TTC549 (cell line): ENCODE data around the gene FBN1.

Source experiments
- FAIRE-seq: peaks from 2 replicates; lab custom pipeline; 2012; peaks lifted over from hg19 to GRCh38; lab: Jason Lieb, UNC

Gene FBN1

DNA sequence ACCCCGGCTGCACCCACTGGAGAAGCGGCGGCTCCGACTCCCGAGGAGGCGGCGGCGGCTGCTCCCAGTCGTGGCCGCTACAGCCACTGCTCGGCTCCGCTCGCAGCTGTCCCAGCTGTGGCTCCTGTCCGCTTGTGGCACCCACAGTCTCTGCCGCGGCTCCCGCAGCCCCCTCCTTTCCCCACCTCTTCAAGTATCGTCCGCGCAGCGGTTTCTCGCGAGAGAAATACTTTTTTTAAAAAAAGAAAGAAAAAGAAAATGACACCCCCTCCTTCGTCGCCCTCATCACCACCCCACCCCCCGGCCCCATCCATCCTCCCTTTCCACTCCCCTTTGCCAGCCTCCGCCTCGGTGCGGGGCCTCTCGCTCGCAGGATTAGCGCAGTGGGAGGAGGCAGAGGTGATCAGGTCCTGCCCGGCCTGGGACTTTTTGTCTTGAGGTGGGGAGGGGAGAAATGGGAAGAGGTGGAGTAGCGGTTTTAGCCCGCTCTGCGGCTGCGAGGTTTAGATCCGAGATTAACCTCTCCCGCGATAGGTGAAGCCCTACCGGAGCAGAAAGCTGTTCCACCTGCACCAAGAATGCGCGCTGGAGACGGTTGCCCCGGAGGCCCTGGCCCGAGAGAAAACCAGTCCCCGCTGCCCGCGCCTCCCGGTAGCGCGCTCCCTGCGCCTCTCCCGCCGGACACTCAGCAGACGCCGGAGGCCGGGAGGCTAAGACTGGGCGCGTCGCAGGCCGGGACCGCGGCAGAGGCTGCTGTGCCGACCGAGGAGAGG lies at the start of gene FBN1:
TSS of gene FBN1 (minus strand) at position 152 of the 773 bp plus-strand sequence. CDS start 940 bp downstream, outside the sequence.
- FAIRE-seq = no peak

DNA sequence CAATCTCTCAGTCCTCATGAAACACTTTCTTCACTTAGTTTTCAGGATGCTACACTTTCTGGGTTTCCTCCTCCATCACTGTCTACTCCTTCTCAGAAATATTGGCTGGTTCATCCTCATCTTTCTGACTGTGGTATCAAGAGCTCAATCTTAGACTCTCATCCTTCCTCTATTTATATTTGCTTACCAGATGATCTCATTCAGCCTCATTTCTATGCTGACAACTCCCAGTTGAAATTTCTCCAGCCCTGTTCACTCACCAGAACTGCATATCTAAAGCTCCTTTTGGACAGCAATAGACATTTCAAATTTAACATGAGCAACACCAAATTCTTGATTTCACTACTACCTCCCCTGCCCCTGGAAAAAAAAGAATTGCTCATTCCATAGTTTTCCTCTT lies 48.0 kb upstream of the FBN1 start:
- no peak for FAIRE-seq

DNA sequence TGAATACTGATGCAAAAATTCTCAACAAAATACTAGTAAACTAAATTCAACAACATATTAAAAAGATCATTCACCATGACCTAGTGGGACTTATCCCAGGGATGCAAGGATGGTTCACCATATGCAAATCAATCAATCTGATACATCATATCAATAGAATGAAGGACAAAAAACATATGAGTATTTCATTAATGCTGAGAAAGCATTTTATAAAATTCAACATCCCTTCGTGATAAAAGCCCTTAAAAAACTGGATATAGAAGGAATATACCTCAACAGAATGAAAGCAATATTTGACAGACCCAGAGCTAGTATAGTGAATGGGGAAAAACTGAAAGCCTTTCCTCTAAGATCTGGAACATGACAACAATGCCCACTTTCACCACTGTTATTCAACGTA lies 43.0 kb upstream of the FBN1 start:
- FAIRE-seq = no peak

DNA sequence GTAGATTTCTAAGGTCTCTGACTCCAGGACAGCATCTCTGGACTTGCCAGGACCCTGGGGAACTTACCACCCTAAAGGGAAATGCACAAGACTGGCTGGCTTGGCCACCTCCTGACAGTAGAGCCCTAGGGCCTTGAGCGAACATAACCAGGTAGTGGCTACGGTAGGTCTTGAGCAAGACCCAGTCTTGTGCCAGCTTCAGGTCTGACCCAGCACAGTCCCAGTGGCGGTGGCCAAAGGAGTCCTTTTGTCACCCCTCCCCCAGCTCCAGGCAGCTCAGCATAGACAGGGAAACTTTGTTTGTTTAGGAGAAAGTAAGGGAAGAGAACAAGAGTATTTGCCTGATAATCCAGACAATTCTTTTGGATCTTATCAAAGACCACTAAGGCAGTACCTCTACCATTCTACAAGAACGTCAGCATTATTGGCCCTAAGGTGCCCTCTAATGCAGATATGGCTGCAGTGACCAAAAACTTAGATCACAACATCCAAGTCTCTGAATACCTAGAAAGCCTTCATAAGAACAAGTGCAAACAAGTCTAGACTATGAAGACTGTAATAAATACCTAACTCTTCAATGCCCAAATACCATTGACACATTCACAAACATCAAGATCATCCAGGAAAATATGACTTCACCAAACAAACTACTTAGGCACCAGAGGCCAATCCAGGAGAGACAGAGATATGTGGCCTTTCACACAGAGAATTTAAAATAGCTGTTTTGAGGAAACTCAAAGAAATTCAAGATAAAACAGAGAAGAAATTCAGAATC lies 38.7 kb upstream of the FBN1 start:
- FAIRE-seq = no peak

DNA sequence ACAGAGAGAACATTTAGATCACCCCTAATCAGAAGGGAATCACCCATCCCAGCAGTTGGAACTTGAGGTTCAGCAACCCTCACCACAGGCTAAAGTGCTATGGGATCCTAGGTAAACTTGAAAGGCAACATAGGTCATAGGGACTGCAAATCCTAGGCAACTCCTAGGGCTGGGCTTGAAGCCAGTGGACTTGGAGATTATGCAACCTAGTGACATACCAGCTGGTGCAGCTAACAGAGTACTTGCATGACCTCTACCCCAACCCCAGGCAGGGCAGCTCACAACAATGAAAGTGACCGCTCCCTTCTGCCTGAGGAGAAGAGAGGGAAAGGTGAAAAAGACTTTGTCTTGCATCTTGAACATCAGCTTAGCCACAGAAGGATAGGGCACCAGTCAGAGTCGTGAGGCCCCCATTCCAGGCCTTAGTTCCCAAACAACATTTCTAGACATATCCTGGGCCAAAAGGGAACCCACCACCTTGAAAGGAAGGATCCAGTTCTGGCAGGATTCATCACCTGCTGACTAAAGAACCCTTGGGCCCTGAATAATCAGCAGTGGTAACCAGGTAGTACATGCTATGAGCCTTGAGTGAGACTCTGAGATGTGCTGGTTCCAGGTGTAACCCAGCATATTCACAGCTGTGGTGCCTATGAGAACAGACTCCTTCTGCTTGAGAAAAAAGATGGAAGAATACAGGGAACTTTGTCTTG lies 37.6 kb upstream of the FBN1 start:
- no peak for FAIRE-seq

DNA sequence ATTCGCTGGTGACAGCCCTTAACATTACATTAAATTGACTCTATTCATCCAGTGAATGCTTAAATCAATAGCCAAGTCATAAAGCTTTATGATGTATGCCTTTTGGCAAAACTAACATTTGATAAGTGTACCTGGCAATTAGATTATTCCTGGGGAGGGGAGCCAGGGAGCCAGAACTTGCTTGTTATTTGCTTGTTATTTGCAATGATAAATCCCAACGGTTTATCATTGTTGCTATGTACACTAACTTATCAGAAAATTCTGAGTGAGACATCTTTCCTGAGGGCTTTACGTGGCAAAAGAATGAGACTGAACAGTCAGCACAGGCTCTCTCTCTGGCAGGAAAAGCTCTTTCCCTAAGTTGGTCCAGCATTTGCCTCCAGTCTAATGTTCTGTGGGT lies 35.8 kb upstream of the FBN1 start:
- FAIRE-seq = no peak

DNA sequence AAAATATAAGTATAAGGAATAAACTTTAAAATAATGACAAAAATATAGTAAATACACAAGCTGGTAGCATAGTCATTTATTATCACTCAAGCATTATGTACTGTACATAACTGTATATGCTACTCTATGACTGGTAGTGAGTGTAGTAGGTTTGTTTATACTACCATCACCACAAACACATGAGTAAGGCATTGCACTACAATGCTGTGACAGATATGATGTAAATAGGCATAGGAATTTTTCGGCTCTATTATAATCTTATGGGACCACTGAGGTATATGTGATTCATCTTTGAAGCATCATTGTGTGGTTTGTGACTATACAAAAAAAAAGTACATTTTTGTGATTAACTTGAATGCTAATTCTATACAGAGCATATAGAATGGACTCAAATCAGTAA lies 35.3 kb upstream of the FBN1 start:
- FAIRE-seq = no peak

DNA sequence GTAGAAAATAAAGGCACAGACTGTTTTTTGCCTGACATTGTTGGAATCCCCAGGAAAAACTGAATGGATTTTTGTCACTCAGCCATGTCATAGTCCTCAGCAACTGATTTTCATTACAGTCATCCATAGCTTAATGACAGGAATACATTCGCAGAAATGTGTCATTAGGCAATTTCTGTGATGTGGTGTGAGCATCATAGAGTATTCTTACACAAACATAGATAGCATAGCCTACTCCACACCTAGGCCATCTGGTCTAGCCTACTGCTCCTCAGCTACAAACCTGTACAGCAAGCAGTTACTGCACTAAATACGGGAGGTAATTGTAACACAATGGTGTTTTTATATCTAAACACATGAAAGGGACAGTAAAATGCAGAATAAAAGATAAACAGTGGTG lies 34.4 kb upstream of the FBN1 start:
- no peak for FAIRE-seq

DNA sequence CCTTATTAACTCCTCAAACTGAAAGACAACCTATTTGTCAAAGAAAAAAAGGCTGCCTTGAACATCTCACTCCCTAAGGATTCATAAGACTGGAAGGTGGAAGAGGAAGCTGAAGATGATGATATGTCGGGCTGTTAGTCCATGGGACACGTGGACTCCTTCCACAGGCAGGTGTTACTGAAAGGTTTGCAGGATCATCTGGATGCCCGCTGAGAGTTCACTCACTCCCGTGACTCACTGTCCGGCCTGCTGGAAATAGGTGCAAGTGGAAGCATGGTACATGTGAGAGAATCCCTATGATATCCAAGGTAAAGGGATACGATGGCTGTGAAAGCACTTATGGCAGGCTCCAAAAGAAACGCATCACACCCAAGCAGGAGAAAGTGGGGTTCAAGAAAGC lies 33.3 kb upstream of the FBN1 start:
- no peak for FAIRE-seq

DNA sequence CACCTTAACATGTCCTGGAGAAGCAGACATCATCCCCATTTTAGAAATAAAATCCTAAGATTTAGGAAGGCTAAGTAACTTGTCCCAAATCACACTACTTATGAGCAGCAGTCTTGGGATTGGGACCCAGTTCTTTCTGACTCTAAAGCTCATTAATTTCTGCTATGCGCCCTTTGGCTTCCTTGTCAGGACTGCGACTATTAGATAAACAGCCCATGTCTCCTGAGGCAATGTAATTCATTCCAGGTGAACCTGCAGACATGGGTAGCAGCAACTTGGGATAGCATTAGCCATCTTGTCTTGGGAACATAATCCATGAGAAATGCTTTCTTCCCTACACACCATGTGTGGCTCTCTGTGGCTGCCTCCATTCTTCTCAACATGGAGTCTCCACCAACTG lies 32.3 kb upstream of the FBN1 start:
- no peak for FAIRE-seq

DNA sequence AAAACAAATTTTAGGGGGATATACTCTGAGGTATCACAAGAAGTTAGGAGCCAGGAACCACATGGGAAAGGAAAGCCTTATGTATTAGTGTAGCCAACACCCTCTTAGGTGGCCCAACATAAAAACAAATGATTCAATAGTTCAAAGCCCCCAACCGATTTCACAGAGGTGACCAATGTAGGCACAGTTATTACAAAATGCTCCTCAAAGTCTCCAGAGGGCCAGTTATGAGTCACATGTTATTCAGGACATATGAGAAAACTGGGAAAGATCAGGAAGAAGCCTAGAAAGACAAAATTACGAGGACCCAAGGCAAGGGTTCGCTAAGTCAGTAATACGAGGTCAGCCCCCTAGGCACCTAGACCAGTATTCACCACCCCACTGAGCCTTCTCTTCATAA lies 29.9 kb upstream of the FBN1 start:
- FAIRE-seq = no peak

DNA sequence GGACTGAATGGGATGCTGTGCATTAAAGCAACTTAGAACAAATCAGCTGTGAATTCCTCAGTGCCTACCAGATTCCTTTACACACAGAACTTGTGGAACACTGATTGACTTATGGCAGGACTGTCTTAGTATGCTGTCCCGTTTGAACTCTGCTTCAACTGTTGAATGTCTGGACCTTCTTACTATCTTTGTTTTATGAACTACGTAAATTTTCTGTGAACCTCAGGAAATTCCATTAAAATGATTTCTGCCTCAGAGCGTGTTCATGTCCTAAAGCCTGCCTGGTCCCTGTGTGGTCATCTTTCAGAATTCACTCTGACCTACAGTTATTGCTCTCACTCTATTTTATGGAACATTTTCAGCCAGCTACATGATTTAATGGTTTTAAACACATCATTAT lies 29.4 kb upstream of the FBN1 start:
- no peak for FAIRE-seq

DNA sequence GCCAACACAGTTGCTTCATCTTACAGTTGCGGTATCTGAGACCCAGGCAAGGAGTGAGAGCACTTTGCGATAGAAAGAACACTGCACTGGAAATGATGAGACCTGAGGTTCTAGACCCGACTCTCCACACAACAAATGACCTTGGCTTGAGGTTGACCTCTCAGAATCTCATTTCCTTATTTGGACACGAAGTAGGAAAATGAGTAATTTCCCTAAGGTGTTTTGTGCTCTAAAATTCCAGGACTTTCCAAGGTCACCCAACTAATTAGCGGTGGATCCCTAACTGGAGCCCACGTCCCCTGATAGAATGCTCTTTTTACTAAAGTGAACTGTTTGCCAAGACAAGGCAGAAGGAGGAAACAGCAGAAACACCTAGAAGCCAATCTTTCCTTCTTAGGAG lies 26.7 kb upstream of the FBN1 start:
- FAIRE-seq = no peak

DNA sequence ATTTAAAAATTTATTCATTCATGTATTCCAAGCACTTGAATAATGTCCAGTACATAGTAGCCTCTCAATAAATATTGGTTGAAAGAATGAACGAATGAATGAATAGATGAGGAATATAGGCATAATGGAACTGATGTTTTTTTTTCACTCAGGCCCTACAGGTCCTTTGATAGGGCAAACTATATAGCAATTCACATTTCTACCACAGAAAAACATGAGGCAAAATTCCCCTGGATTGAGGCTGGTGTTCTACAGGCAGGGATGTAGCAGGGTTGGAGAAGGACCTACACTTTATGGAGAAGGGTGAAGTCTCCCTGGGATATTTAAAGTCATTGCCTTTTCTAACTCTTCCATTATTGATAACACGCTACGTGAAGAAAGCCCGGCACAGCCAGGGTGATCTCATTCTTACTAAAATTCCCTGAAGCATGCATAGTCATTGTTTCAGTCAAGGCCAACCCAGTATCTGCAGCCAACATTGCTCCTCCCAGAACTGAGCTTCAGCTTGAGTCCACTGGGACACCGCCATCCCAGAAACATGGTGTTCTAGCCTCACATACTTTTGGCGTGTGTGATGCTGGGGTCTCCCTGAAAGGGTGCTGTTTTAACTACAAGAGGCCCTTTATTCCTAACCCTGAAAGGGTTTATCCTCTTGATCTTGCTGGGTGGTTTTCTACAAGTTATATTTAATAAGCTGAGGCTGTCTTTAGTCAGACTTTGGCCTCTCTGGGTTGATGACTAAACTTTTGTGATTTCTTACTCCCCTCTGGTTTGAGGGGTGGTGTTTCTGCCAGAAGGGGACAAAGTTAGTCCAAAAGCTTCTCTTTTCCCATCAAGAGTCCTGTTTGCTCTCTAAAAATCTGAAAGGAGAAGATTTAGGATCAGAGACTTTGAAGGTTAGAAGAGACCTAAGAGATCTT lies 25.9 kb upstream of the FBN1 start:
- no peak for FAIRE-seq

DNA sequence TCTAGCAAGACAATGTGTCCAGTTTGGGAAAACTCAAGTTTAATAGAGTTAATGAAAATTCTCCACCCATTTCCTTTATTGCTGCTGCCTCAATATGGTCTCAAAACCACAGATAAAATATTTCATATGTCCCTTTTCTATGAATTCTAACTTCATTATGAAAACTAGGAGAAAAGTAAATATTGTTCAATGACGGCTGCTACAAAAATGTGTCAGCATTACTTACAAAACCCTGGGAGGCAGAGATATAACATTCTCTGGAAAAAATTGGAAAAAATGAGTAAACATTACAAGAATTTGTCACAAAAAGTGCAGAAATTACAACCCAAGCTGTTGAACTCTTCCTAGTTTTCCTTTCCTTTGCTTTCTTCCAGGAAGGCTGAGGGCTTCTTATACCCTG lies 22.2 kb upstream of the FBN1 start:
- no peak for FAIRE-seq

DNA sequence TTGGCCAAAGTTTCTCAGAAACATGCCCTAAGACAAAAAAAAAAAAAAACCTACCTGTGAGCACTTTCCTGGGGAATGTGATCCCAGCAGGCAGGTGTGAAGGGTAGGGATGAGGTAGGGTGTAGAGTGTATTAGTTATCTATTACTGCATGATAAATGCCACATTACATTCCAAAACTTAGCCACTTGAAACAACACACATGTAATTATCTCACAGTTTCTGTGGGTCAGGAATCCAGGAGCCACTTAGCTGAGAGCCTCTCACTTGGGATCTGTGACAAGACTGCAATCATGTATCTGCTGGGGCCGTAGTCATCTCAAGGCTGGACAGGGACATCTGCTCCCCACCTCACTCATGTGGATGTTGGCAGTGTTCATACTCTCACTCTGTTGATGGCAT lies 18.9 kb upstream of the FBN1 start:
- no peak for FAIRE-seq

DNA sequence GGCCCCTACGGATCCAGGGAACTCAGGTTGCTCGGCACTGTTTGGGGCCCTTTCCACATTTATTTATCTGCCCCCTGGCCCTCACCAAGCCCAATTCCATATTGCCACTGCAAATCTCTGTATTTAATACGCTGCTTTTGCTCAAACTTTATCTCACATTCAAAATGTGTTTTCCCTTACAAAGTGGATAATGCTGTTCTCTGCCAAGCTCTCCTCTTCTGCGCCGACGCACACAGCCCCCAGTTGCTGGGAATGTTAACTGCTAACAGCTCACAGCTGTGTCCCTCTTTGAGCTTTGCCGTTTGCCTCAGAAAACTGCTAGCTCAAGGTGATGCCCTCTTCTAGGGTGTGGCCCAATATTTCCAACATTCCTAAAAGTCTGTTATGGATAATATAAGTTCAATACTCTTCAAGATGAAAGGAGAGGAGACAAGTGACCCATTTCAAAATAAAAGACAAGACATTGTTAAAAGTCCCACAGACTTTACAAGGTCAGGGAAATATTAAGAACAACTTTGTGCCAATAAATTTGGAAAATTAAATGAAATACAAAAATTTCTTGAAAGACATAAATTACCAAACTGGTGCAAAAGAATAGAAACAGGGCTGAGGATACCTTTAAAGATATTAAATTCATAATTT lies 12.6 kb upstream of the FBN1 start:
- no peak for FAIRE-seq

DNA sequence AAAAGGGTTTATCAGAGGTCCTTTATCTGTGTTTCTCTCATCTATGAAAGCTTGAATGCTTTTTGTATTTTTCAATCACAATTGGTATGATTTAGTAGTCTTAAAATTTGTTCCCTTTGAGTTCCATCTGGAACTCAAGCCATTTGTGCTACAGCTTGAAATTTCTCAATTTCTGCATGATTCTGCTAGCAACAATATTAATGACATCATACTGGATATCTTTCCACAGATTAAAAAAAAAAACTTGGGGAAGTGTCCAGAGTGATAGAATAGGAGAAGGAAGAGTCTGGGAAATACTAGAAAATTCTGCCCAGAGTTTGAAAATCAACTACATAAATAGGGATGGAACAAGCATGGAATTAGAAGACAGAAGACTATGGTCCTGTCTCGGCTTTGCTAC lies 9.3 kb upstream of the FBN1 start:
- FAIRE-seq = no peak

DNA sequence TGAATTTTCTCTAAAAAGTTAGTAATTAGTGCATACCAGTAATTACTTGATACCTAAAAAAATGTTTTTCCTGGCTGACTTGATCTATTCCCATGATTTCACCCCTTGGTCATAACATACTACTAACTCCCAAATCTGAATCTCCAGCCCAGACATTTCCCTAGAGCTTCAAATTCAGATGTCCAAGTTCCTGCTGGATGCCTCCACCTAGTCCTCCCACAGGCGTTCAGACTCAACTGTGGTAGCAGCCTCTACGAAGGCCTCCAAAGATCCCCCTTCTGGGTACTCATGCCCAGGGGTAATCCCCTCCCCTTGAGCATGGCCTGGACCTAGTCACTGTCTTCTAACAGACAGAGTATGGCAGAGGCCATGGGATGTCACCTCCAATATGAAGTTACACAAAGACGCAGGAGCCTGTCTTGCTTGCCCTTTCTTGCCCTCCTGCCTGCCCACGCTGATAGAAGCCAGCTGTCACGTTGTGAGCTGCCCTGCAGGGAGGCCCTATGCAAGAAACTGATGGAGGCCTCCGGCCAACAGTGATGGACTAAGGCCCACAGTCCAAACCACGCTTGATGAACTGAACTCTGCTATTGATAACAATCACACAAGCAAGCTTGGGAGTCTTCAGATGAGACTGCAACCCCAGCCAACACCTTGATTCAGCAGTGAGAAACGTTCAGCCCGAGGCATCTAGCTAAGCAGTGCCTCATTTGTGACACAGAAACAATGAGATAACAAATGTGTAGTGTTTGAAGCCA lies 8.6 kb upstream of the FBN1 start:
- no peak for FAIRE-seq

DNA sequence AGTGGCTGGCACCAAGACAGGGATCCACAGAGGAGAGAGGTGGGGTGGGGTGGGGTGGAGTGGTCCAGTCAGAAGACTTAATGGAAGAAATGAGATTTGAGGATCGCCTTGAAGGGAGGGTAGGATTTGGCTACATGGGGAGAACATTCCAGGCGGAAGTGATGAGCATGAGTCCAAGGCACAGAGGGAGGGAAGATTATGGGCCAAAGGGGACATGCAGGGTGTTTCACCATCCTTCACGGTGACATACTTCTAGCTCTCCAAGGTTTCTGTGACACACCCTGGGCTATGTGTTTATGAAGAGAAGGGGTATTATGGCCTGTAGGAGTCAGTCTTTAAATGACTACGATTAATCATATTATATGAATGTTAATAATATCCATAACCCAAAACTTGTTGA lies 7.7 kb upstream of the FBN1 start:
- FAIRE-seq = no peak

DNA sequence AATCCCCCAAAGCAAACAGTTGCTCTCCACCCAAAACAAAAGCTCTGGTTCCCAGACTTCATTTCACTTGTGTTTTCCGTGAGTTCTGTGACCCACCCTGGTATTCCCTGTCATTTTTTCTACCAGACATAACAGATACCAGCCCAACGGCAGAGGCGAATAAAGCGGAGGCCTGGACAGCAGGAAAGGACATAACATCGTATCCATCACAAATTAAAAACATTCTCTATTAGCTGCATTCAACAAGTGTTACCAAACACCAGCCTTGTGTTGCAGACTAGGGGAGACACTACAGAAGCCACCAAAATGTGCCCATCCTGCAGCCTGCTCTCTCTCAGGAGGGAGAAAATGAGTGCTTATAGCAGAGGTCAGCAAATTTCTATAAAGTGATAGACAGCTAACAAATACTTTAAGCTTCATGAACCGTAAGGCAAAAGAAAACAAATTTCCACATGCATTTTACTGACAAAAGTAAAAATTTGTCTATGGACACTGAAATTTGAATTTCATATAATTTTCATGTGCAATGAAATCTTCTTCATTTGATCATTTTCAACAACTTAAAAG lies 7.1 kb upstream of the FBN1 start:
- FAIRE-seq = no peak
